Motor neuron (in vitro differentiated cells): ENCODE measurements around the gene AHNAK2. TPM values are rescaled to one million over a fixed set of nuclear protein-coding genes. Genes with fewer than 3 reads are reported as not detected.
"Not testable (repeated sequence)": the region's sequence is repeated elsewhere in the genome, so short reads cannot be mapped to it uniquely, and the experiment has no call there.

Experiments
- ATAC-seq, 8 experiments: fragments of 200-7000 bp; cut with Tn5 transposase; replicated peaks in 6 of 8; 2 replicates each; pipeline ENCODE4 v1.8.0; 2021; ENCODE audit warnings: mild to moderate bottlenecking in 8 of 8, moderate library complexity in 8 of 8
- H3K27ac ChIP-seq, 2 donors: fragments of 250-450 bp; sonication (Bioruptor Pico); 2 replicates each; pipeline ENCODE4 v1.9.0; 2021; ENCODE audit warnings: antibody characterized with exemption in 2 of 2, mild to moderate bottlenecking in 2 of 2, moderate library complexity in 1 of 2
- H3K4me1 ChIP-seq, 2 donors: fragments of 250-450 bp; sonication (Bioruptor Pico); replicated peaks in 1 of 2; 2 replicates each; pipeline ENCODE4 v1.6.1; 2021; ENCODE audit warnings: antibody characterized with exemption in 2 of 2, mild to moderate bottlenecking in 2 of 2, moderate library complexity in 1 of 2
- H3K4me3 ChIP-seq, 5 donors: fragments of 250-450 bp; sonication (Bioruptor Pico); 2 replicates each; pipeline ENCODE4 v1.9.0; 2021; ENCODE audit warnings: antibody characterized with exemption in 5 of 5, mild to moderate bottlenecking in 5 of 5, moderate library complexity in 4 of 5
- WGBS, 10 experiments: fragments of 450-650 bp; shearing (Covaris generic); methylation state at CpG; one replicate each; pipeline ENCODE4 v1.0.0; 2022; 5-methylcytosine and 5-hydroxymethylcytosine counted together
- in situ Hi-C, 9 experiments: fragments of 400-800 bp; cut with MboI; loops; one replicate each; pipeline ENCODE4 v1.15.0; 2021; ENCODE audit warnings: low sequenced_read_pairs in 9 of 9, low pct_unique_long_range_greater_than_20kb in 2 of 9; ENCODE audit not compliant: unreplicated experiment in 9 of 9
- total RNA-seq, 8 experiments: library from RNA; unstranded; fragments of 300-600 nt; gene quantifications; 2 replicates each; pipeline versions ENCODE4 v1.2.3 to v1.2.4, GENCODE V29; 2022

The AHNAK2 gene
- total RNA-seq, 8 experiments from 2014 or later, result 1.1 to 34.2 (median 1.5) TPM

GRCh38 chr14:104892531-104893434, 85.4 kb downstream of the AHNAK2 start:
- Histone ChIP-seq H3K4me3 (no peak overlapping the region), H3K27ac (no peak overlapping the region), H3K4me1 (no peaks in the 10 kb centered on the region)
- WGBS, 10 experiments, result 44 to 100% (median 93%) methylated on average over 1 to 3 of the region's 31 CpGs; no CpG with 5 or more reads in 6 of the 10 experiments
- peak in 5 of 8 experiments; percentile 4 to 23 (median 11) for ATAC-seq
- in situ Hi-C loops, result no loop called here

GRCh38 chr14:104891664-104892530, 86.3 kb downstream of the AHNAK2 start:
- Histone ChIP-seq H3K4me1 (no peaks in the 10 kb centered on the region), H3K4me3 (no peak overlapping the region), H3K27ac (no peak overlapping the region)
- peak in 2 of 8 experiments; percentile 7 to 8 for ATAC-seq
- in situ Hi-C loops, result no loop called here
- 70% methylated on average over 2 of the region's 13 CpGs; no CpG with 5 or more reads in 9 of the 10 experiments for WGBS, 10 experiments

GRCh38 chr14:104891121-104891551, 87.0 kb downstream of the AHNAK2 start:
- in situ Hi-C loops, result no loop called here
- no peak overlapping the region for H3K27ac ChIP-seq
- H3K4me3 ChIP-seq, result no peak overlapping the region
- WGBS, 10 experiments, result 63% methylated on average over 2 of the region's 4 CpGs; no CpG with 5 or more reads in 9 of the 10 experiments
- ATAC-seq, result no peak
- no peaks in the 10 kb centered on the region for H3K4me1 ChIP-seq

- H3K4me3 ChIP-seq, H3K27ac ChIP-seq, in situ Hi-C loops, H3K4me1 ChIP-seq, ATAC-seq: not testable (repeated sequence)
These were observed 87.9 kb downstream of the AHNAK2 start for GRCh38 chr14:104890292-104890691.

- no peaks in the 10 kb centered on the region for H3K4me1 ChIP-seq
- H3K4me3 ChIP-seq, result no peak overlapping the region
- in situ Hi-C loops, result no loop called here
- no peak overlapping the region for H3K27ac ChIP-seq
- no peak for ATAC-seq
- 60 to 100% (median 73%) methylated on average over 1 to 13 of the region's 23 CpGs; no CpG with 5 or more reads in 6 of the 10 experiments for WGBS, 10 experiments
These were observed 88.8 kb downstream of the AHNAK2 start for GRCh38 chr14:104889375-104889757.

- in situ Hi-C loops, result no loop called here
- Histone ChIP-seq H3K4me1 (no peaks in the 10 kb centered on the region), H3K4me3 (no peak overlapping the region), H3K27ac (no peak overlapping the region)
- ATAC-seq, result no peak
- 58 to 100% (median 86%) methylated on average over 2 to 12 of the region's 26 CpGs; no CpG with 5 or more reads in 6 of the 10 experiments for WGBS, 10 experiments
These were observed 89.4 kb downstream of the AHNAK2 start for GRCh38 chr14:104888489-104889374.

- in situ Hi-C loops, result no loop called here
- 95 to 100% methylated on average over 2 to 3 of the region's 33 CpGs; no CpG with 5 or more reads in 8 of the 10 experiments for WGBS, 10 experiments
- Histone ChIP-seq H3K4me3 (no peak overlapping the region), H3K4me1 (peaks cover 0 to 4% of the 10 kb centered on the region in 2 donors), H3K27ac (no peak overlapping the region)
- ATAC-seq, result no peak
These were observed 90.3 kb downstream of the AHNAK2 start for GRCh38 chr14:104887623-104888488.

Other genes with a start within 250 kb of the AHNAK2 start
- 10 to 100 TPM; 41.3 to 90.2 (median 52.7) TPM for gene SIVA1, start 225.2 kb downstream of the AHNAK2 start, total RNA-seq
- 100 to 1,000 TPM in 4 of 8 experiments, 10 to 100 TPM in 4; 55.9 to 120 (median 96.6) TPM for gene AKT1, start 182.6 kb downstream of the AHNAK2 start, total RNA-seq
- gene ZBTB42, start 177.3 kb downstream of the AHNAK2 start, total RNA-seq, result 1 to 10 TPM in 7 of 8 experiments, under 1 TPM in 1; 0.60 to 5.0 (median 2.4) TPM
- 10 to 100 TPM in 3 of 8 experiments, 1 to 10 TPM in 5; 6.3 to 18.4 (median 9.6) TPM for gene CEP170B, start 113.1 kb downstream of the AHNAK2 start, total RNA-seq
- gene PLD4, start 53.5 kb downstream of the AHNAK2 start, total RNA-seq, result 1 to 10 TPM in 1 of 8 experiments, under 1 TPM in 7; 0.09 to 1.1 (median 0.41) TPM
- 10 to 100 TPM; 10.0 to 22.2 (median 11.9) TPM for gene CLBA1, start 7.4 kb upstream of the AHNAK2 start, total RNA-seq
- 10 to 100 TPM in 3 of 8 experiments, 1 to 10 TPM in 5; 4.9 to 27.0 (median 5.6) TPM for gene CDCA4, start 42.7 kb upstream of the AHNAK2 start, total RNA-seq
- gene GPR132, start 87.1 kb upstream of the AHNAK2 start, total RNA-seq, result under 1 TPM in 4 of 8 experiments, not detected in 4; 0.46 to 0.66 (median 0.48) TPM
- 10 to 100 TPM in 1 of 8 experiments, 1 to 10 TPM in 7; 2.9 to 11.4 (median 5.2) TPM for gene JAG2, start 190.4 kb upstream of the AHNAK2 start, total RNA-seq
- gene NUDT14, start 202.9 kb upstream of the AHNAK2 start, total RNA-seq, result 10 to 100 TPM; 11.0 to 26.1 (median 20.8) TPM